Right atrium auricular region (tissue), 2 donors: Measurements from ENCODE around the gene BZW1. TPM values are rescaled to one million over a fixed set of nuclear protein-coding genes. Genes with fewer than 3 reads are reported as not detected.
"Not testable (repeated sequence)": the region's sequence is repeated elsewhere in the genome, so short reads cannot be mapped to it uniquely, and the experiment has no call there.

Source experiments
- DNase-seq: peaks from one replicate; pipeline ENCODE4 v3.0.0-alpha.2; 2019; ENCODE audit warnings: low spot score
- H3K27ac ChIP-seq, 2 donors: fragments of 200-600 bp; sonication (generic); 1 replicate in 1 of 2; 2 replicates in 1 of 2; pipeline ENCODE4 v1.5.1; 2016 to 2019
- H3K27me3 ChIP-seq, 2 donors: fragments of 200-600 bp; sonication (generic); one replicate each; pipeline versions ENCODE4 v1.5.1 to v1.6.0; 2017 to 2019
- H3K36me3 ChIP-seq: fragments of 200-600 bp; sonication (generic); one replicate; pipeline ENCODE4 v1.5.1; 2016
- H3K4me1 ChIP-seq, 2 donors: fragments of 200-600 bp; sonication (generic); one replicate each; pipeline versions ENCODE4 v1.5.1 to v1.6.0; 2017 to 2019
- H3K4me3 ChIP-seq, 2 donors: fragments of 200-600 bp; sonication (generic); 1 replicate in 1 of 2; 2 replicates in 1 of 2; pipeline ENCODE4 v1.5.1; 2017 to 2019; ENCODE audit warnings: mild to moderate bottlenecking in 1 of 2, moderate library complexity in 1 of 2
- H3K9me3 ChIP-seq, 2 donors: fragments of 200-600 bp; sonication (generic); one replicate each; pipeline ENCODE4 v1.5.1; 2019
- total RNA-seq, 2 donors: library from RNA; depleted of rRNA; stranded (reverse); fragments of >200 nt; gene quantifications; one replicate each; pipeline ENCODE4 v1.1.0, GENCODE V29; 2016
- TF ChIP-seq, protein P1 (sequence below), 2 donors: fragments of 200-600 bp; sonication (generic); IDR thresholded peaks; one replicate each; pipeline ENCODE4 v1.5.1; 2019; ENCODE audit warnings: antibody characterized with exemption in 2 of 2

BZW1 gene
- total RNA-seq, 2 donors from 2014 or later, result 58.0 to 131 TPM

- no peaks in the 10 kb centered on the region for H3K4me1 ChIP-seq
- H3K4me3 ChIP-seq, result no peak overlapping the region
- no peak for DNase-seq
- no peaks in the 10 kb centered on the region for H3K27me3 ChIP-seq
- H3K27ac ChIP-seq, result no peak overlapping the region
- no peaks in the 10 kb centered on the region for H3K9me3 ChIP-seq
- no peaks in the 10 kb centered on the region for H3K36me3 ChIP-seq
- TF ChIP-seq, protein P1, sequence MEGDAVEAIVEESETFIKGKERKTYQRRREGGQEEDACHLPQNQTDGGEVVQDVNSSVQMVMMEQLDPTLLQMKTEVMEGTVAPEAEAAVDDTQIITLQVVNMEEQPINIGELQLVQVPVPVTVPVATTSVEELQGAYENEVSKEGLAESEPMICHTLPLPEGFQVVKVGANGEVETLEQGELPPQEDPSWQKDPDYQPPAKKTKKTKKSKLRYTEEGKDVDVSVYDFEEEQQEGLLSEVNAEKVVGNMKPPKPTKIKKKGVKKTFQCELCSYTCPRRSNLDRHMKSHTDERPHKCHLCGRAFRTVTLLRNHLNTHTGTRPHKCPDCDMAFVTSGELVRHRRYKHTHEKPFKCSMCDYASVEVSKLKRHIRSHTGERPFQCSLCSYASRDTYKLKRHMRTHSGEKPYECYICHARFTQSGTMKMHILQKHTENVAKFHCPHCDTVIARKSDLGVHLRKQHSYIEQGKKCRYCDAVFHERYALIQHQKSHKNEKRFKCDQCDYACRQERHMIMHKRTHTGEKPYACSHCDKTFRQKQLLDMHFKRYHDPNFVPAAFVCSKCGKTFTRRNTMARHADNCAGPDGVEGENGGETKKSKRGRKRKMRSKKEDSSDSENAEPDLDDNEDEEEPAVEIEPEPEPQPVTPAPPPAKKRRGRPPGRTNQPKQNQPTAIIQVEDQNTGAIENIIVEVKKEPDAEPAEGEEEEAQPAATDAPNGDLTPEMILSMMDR (IDR thresholded peaks at IDR 0.05), result no peak
Measured at GRCh38 chr2:200800458-200800857, 11.3 kb upstream of the BZW1 start.

GRCh38 chr2:200801431-200801830 is 10.3 kb upstream of the BZW1 start:
- H3K27ac ChIP-seq, H3K9me3 ChIP-seq, DNase-seq: not testable (repeated sequence)

GRCh38 chr2:200809506-200810251 is 2.0 kb upstream of the BZW1 start:
- peaks cover 0 to 33% of the 10 kb centered on the region in 2 donors for H3K4me1 ChIP-seq
- H3K9me3 ChIP-seq, result no peaks in the 10 kb centered on the region
- H3K36me3 ChIP-seq, result peaks cover 15% of the 10 kb centered on the region
- DNase-seq, result no peak
- no peak overlapping the region for H3K4me3 ChIP-seq
- TF ChIP-seq, protein P1 (IDR thresholded peaks at IDR 0.05), result no peak
- no peaks in the 10 kb centered on the region for H3K27me3 ChIP-seq
- H3K27ac ChIP-seq, result peak overlapping the region; percentile 98 to 99

More at GRCh38 chr2:200801431-200801830, 10.3 kb upstream of the BZW1 start:
- H3K36me3 ChIP-seq, H3K27me3 ChIP-seq, H3K4me3 ChIP-seq, H3K4me1 ChIP-seq: not testable (repeated sequence)

DNA sequence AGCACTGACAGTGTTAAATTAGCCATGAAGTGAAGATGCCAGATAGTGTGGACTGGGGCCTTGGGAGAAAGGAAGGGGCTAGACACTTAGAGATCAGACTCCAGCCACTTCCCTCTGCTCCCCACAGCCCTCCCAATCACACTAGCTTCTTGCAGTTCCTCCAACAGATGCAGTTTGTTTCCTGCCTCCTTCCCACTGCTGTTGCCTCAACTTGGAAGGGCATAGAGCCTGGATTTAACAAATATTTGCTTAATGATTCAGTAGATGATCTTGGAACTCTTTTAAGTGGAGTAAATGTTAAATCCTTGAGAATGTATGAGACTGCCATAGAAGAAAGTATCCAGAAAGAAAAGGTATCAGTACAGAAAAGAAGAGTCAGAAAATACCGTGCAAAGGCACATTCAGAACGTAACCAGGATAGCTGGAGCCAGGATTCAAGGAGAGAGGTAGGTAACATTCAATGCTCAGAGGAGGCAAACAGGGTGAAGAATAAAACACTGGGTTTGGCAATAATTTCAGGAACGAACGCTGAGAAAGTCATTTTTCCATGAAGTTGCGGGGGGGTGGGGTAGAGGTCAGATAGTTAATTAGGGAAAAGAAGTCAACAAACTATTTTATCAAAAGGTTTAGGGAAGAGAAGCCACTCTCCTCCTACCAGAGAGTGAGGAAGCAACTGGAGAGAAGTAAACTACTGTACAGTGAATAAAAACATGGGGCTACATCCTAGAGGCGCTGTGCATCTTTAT is 1.3 kb upstream of the BZW1 start:
- H3K27me3 ChIP-seq, result no peaks in the 10 kb centered on the region
- H3K27ac ChIP-seq, result peak overlapping the region; percentile 98 to 99
- H3K4me3 ChIP-seq, result peak overlapping the region; percentile 92 to 99
- TF ChIP-seq, protein P1 (IDR thresholded peaks at IDR 0.05), result no peak
- no peaks in the 10 kb centered on the region for H3K9me3 ChIP-seq
- peaks cover 0 to 36% of the 10 kb centered on the region in 2 donors for H3K4me1 ChIP-seq
- peaks cover 22% of the 10 kb centered on the region for H3K36me3 ChIP-seq
- no peak for DNase-seq

- Histone ChIP-seq H3K36me3 (peaks cover 28% of the 10 kb centered on the region), H3K9me3 (no peaks in the 10 kb centered on the region), H3K4me3 (peak overlapping the region; percentile 92 to 99), H3K27me3 (no peaks in the 10 kb centered on the region), H3K27ac (peak overlapping the region; percentile 98 to 99), H3K4me1 (peaks cover 0 to 36% of the 10 kb centered on the region in 2 donors)
- DNase-seq, result no peak
- TF ChIP-seq, protein P1 (IDR thresholded peaks at IDR 0.05), result no peak
Measured at GRCh38 chr2:200810998-200811332, 745 bp upstream of the BZW1 start.
